Loucy (cell line): ENCODE data around the gene RYR2.

Experiments used
- CTCF ChIP-seq: fragments of 200-600 bp; sonication (generic); conservative IDR thresholded peaks from 2 replicates; pipeline ENCODE4 v1.5.1; 2014; ENCODE audit warnings: mild to moderate bottlenecking, antibody characterized with exemption, low read length
- EZH2phosphoT487 ChIP-seq: fragments of 200-600 bp; IDR thresholded peaks from 2 replicates; pipeline ENCODE4 v1.6.1; 2018; ENCODE audit warnings: antibody characterized with exemption, mild to moderate bottlenecking, moderate library complexity, borderline replicate concordance

GRCh38 chr1:237270353-237270752 is 228.4 kb downstream of the RYR2 start:
- TF ChIP-seq CTCF, result no peak
- TF ChIP-seq EZH2phosphoT487, result no peak
